ENCODE results near the gene ALOX15B.

ALOX15B gene

DNA sequence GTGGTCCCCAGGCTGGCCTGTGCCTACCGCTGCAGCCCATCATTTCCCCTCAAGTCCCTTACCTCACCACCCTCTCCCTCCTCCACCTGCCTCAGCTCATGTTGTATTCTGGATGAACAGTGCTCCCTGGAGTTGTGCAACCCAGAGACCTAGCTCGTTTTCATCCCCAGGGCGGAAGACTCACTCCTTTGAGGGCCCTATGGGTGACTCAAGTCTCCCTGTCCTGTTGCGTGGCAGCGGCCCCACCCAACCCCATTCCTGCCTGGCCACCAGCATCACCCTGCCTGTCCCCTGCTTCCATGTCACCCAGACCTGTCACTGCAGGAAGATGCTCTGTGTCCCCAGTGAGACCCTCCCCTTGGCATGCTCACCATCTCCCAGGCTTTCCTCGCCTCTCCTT is 45.4 kb downstream of the ALOX15B start:
- DNase-seq (ENCODE audit: low read depth), result no peak
- TF ChIP-seq, protein P1, sequence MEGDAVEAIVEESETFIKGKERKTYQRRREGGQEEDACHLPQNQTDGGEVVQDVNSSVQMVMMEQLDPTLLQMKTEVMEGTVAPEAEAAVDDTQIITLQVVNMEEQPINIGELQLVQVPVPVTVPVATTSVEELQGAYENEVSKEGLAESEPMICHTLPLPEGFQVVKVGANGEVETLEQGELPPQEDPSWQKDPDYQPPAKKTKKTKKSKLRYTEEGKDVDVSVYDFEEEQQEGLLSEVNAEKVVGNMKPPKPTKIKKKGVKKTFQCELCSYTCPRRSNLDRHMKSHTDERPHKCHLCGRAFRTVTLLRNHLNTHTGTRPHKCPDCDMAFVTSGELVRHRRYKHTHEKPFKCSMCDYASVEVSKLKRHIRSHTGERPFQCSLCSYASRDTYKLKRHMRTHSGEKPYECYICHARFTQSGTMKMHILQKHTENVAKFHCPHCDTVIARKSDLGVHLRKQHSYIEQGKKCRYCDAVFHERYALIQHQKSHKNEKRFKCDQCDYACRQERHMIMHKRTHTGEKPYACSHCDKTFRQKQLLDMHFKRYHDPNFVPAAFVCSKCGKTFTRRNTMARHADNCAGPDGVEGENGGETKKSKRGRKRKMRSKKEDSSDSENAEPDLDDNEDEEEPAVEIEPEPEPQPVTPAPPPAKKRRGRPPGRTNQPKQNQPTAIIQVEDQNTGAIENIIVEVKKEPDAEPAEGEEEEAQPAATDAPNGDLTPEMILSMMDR (conservative IDR thresholded peaks at IDR 0.05; ENCODE audit: low read depth, low read length), result no peak
- H3K4me3 ChIP-seq (ENCODE audit: low read length), result no peak overlapping the region

DNA sequence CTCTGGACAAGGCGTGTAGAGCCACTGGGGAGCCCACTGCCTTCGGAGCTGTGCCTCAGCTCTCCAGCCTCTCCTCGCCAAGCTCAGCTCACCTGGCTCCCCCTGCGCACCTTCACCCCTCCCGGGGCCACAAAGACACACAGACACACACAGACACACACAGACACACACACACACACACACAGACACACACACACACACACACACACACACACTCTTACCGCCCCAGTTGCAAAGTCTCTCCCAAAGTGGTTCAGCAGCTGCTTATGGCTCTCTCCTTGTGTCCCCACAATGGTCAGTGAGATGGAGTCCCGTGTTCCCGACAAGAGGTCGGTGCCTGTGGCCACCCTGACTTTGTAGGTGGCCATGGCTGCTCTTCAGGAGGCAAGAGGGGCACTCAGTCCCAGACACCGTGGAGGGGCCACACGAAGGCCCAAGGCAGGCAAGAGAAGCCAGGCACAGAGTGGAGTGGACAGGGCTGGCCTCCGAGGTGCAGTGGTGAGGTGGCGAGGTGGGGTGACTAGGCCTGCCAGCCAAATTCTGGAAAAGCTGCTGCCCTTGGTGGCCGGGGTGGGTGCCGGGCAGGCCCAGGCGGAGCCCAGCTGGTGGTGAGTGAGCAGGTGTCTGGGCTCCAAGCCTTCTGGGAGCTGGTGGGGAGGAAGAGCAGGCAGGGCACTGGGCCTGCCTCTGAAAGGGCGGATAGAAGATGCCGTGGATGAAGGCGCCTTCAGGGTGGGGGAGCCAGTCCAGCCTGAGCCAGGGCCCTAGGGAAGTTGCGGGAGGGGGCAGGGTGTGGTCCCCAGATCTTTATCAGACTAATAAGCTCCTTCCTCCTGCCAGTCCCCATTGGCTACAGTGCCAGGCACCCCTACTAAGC is 48.5 kb downstream of the ALOX15B start, which contains the start of gene ALOX12B:
TSS of gene ALOX12B (minus strand) at position 642 of the 877 bp plus-strand sequence. CDS start at position 368, 274 bp downstream.
- no peak for DNase-seq (ENCODE audit: low read depth)
- no peak within 1 kb of the TSS for H3K4me3 ChIP-seq (ENCODE audit: low read length)
- TF ChIP-seq, protein P1 (conservative IDR thresholded peaks at IDR 0.05; ENCODE audit: low read depth, low read length), result no peak

DNA sequence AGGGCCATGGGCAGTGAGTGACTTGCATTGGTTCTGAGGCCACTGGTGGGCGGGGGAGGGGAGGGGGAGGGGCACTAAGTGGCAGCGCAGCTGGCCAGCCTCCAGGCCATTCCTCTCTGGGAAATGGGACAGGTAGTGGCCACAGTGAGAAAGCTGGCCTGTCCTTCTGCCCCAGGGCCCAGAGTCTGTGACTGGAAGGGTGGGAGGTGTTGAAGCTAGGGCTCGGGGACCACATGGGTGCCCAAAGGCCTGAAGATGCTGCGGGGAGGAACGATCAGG is 49.0 kb downstream of the ALOX15B start:
- TF ChIP-seq, protein P1 (conservative IDR thresholded peaks at IDR 0.05; ENCODE audit: low read depth, low read length), result no peak
- no peak for DNase-seq (ENCODE audit: low read depth)

DNA sequence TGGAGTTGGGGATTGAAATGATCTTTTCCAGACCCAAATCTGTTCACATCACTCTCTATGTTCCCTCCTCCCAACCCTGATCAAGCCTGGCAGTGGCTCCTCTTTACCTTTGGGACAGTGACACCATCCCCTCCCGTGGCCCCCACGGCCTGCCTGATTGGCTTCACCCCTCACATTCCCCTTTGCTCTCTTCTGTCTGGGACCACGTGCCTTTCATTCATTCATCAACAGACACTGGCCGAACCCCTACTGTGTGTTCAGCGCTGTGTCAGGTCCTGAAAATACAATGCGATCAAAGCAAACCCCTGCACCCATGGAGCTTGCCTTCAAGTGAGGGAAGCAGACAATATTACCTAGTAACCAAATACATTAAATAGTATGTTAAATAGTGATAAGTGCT is 50.9 kb downstream of the ALOX15B start:
- no peak overlapping the region for H3K4me3 ChIP-seq (ENCODE audit: low read length)
- DNase-seq (ENCODE audit: low read depth), result no peak

More for the DNA sequence above, 49.0 kb downstream of the ALOX15B start:
- H3K4me3 ChIP-seq (ENCODE audit: low read length), result no peak overlapping the region

DNA sequence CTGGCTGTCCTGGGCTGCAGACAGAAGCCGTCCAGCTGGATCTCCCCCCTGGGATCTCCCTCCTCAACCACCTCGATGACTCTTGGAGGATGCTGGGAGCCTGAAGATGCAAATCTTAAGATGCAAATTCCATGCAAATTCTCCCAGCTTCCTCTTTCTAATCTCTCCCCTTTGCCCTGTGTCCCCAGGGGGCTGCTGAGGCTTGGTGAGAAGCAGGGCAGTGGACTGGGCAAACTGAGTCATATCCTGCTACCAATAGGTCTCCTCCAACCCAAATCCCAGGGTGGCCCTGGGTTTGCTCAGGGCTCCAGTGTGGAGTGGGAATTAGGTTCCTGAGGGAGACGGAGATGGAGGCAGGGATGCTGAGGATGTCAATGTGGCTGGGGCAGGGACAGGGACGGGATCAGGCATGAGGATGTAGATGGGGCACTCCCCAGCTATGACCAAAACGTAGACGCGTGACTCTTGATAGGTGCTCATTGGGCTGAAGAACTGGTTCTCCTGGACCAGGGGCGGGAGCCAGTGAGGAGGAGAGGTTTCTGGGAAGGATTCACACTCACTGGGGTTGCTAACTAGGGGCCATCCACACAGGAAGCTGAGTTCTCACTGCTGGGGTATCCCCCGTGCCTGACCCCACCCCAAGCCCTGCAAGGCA is 52.3 kb downstream of the ALOX15B start:
- TF ChIP-seq, protein P1 (conservative IDR thresholded peaks at IDR 0.05; ENCODE audit: low read depth, low read length), result no peak
- no peak for DNase-seq (ENCODE audit: low read depth)
- no peak overlapping the region for H3K4me3 ChIP-seq (ENCODE audit: low read length)

More for the DNA sequence above, 50.9 kb downstream of the ALOX15B start:
- TF ChIP-seq, protein P1 (conservative IDR thresholded peaks at IDR 0.05; ENCODE audit: low read depth, low read length), result no peak

DNA sequence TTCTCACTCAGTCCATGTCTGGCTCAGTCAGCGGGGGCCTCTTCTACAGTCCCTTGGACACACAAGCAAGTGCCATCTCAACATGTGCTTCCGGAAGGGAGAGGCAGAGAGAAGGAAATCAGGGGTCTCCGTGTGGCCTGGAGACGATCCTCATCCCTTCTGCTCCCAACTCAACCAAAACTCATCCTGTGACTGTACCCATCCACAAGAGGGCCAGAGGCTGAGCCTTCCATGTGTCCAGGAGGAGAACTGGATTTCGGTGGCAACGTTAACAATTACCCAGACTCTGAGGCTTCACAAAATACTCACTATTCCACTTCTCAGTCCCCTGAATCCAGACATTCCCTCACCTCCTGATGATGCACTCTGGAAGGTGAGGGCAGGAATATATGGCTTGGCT is 56.5 kb downstream of the ALOX15B start:
- DNase-seq (ENCODE audit: low read depth), result no peak
- no peak overlapping the region for H3K4me3 ChIP-seq (ENCODE audit: low read length)
- TF ChIP-seq, protein P1 (conservative IDR thresholded peaks at IDR 0.05; ENCODE audit: low read depth, low read length), result no peak
